SK-N-MC (cell line): Measurements from ENCODE around the gene FOXRED2.

Experiments used
- DNase-seq: peaks from one replicate; pipeline ENCODE4 v3.0.0-alpha.2; 2011; ENCODE audit warnings: low read depth, low spot score
- H3K27ac ChIP-seq: fragments of 200-600 bp; sonication (generic); 2 replicates; pipeline ENCODE4 v1.5.1; 2016; ENCODE audit warnings: mixed run types
- H3K36me3 ChIP-seq: fragments of 200-600 bp; sonication (generic); 2 replicates; pipeline ENCODE4 v1.6.1; 2017; ENCODE audit warnings: antibody characterized with exemption, low read length, mixed read lengths; ENCODE audit not compliant: insufficient read depth
- H3K4me3 ChIP-seq: fragments of 200-600 bp; sonication (generic); 2 replicates; pipeline ENCODE4 v1.5.1; 2016
- H3K9ac ChIP-seq: fragments of 200-600 bp; sonication (generic); 2 replicates; pipeline ENCODE4 v1.8.0; 2017; ENCODE audit warnings: mixed run types, mixed read lengths; ENCODE audit not compliant: insufficient read length
- H3K9me3 ChIP-seq: fragments of 200-600 bp; sonication (generic); 2 replicates; pipeline ENCODE4 v1.6.1; 2017; ENCODE audit warnings: low read depth, mild to moderate bottlenecking, antibody characterized with exemption, low read length, moderate library complexity, mixed read lengths
- EZH2 ChIP-seq: fragments of 200-600 bp; sonication (generic); IDR thresholded peaks from one replicate; pipeline ENCODE4 v1.6.1; 2017; ENCODE audit warnings: antibody characterized with exemption
- FOXP2 ChIP-seq: optimal IDR thresholded peaks from 2 replicates; pipeline ENCODE3; 2011; ENCODE audit warnings: mild to moderate bottlenecking, moderate library complexity; ENCODE audit not compliant: insufficient read depth; ENCODE audit errors: extremely low read length, control extremely low read depth
- POLR2AphosphoS5 ChIP-seq: IDR thresholded peaks from 2 replicates; pipeline ENCODE4 v1.6.1; 2012; ENCODE audit warnings: mild to moderate bottlenecking, low read depth, low read length, borderline replicate concordance

The FOXRED2 gene

DNA sequence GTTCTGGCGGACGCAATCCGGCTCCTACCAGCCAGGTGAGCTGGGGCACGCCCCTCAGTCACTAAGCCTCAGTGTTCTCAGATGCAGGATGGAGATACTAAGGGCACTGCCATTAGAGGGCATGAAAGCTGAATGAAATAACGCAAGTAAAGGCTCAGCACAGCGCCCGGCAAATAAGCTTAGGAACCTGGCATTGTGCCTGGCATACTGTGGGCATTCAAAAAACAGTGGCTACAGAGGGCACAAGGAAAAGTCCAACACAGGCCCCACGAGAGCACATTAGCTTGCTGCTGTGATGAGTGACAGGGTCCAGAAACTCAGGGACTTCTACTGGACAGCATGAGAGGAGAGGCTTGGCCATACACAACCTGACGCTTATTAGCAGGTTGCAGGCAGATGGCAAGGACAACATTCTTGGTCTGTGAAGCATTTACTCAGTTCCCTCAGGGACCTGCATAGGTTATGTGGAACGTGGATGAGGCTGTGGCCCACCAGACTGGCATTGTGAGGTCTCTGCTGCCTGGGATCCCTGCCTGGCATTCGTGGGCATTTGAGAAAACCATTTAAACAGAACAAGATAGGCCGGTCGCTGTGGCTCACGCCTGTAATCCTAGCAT, 37.6 kb downstream of the FOXRED2 start:
- Histone ChIP-seq H3K36me3 (peaks cover 12% of the 10 kb centered on the region; the same call in 1 of the 2 replicates), H3K4me3 (no peak overlapping the region), H3K9me3 (no peaks in the 10 kb centered on the region), H3K27ac (no peak overlapping the region), H3K9ac (no peak overlapping the region)
- no peak for TF ChIP-seq POLR2AphosphoS5
- TF ChIP-seq EZH2: no peak
- no peak for TF ChIP-seq FOXP2
- no peak for DNase-seq

- TF ChIP-seq POLR2AphosphoS5 (no peak), EZH2 (no peak), FOXP2 (no peak)
- Histone ChIP-seq H3K36me3 (peaks cover 5% of the 10 kb centered on the region; the same call in 1 of the 2 replicates), H3K9me3 (no peaks in the 10 kb centered on the region), H3K27ac (no peak overlapping the region), H3K9ac (no peak overlapping the region), H3K4me3 (no peak overlapping the region)
- no peak for DNase-seq
These were observed 38.9 kb downstream of the FOXRED2 start for GRCh38 chr22:36467946-36468345.

DNA sequence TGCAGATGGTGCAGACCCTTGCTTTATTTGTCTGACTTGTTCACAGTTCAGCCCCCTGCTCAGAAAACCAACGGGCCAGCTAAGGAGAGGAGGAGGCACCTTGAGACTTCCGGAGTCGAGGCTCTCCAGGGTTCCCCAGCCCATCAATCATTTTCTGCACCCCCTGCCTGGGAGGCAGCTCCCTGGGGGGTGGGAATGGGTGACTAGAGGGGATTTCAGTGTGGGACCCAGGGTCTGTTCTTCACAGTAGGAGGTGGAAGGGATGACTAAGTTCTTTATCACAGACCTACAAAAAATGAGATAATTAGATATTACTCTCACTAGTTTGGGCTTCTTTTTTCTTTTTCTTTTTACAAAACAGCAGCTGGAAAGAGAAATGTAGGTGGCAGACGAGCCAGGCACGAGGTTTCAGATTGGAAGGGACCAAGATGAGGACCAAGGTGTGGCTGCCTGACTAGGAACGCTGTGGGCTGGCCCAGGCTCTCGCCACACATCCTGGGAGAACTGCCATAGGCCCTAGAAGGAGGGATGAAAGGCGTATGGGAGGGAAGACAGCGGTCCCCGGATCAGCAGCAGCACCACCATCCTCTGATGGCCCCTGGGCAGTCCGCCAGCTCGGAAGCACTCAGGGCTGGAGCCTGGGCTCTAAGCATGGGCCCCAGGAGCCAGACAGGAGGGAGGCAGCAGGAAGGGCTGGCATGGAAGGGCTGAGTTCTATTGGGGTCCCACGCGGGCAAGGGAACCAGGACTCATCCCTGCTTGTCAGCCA, 39.6 kb downstream of the FOXRED2 start:
- DNase-seq: no peak
- H3K36me3 ChIP-seq: peaks cover under 1% of the 10 kb centered on the region; the same call in 1 of the 2 replicates
- no peak overlapping the region for H3K9ac ChIP-seq
- H3K4me3 ChIP-seq: no peak overlapping the region
- peak overlapping the region; percentile 42; the same call in 1 of the 2 replicates for H3K27ac ChIP-seq
- no peak for TF ChIP-seq POLR2AphosphoS5
- TF ChIP-seq EZH2: no peak
- TF ChIP-seq FOXP2: no peak
- no peaks in the 10 kb centered on the region for H3K9me3 ChIP-seq

DNA sequence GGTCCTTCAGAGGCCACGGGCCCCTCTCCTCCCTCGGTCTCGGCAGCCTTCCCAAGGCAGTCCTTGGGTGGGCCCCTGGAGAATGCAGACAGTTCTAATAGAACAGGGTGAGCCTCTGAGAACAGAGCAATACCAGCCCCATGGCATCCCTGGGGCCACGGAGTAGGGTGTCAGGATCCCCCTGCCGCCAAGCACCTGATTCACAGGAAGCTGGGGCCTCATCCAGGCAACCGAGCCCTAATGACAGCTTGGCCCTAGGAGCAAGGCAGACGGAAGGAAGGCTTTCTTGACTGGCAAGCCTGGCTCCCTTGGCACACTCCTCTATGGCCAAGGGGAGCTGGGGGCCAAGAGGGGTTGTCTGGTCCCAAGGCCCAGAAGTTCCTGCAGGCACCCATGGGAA, 40.6 kb downstream of the FOXRED2 start:
- Histone ChIP-seq H3K4me3 (no peak overlapping the region), H3K36me3 (no peaks in the 10 kb centered on the region; the same call in 1 of the 2 replicates), H3K9me3 (no peaks in the 10 kb centered on the region), H3K9ac (no peak overlapping the region), H3K27ac (peak overlapping the region; percentile 51; the same call in 1 of the 2 replicates)
- no peak for DNase-seq
- TF ChIP-seq POLR2AphosphoS5: no peak
- no peak for TF ChIP-seq EZH2
- TF ChIP-seq FOXP2: no peak

- H3K36me3 ChIP-seq: no peaks in the 10 kb centered on the region; the same call in 1 of the 2 replicates
- peak overlapping the region; percentile 51 for H3K27ac ChIP-seq
- no peaks in the 10 kb centered on the region for H3K9me3 ChIP-seq
- H3K9ac ChIP-seq: no peak overlapping the region
- no peak for DNase-seq
- H3K4me3 ChIP-seq: no peak overlapping the region
- TF ChIP-seq FOXP2 (no peak), POLR2AphosphoS5 (no peak), EZH2 (no peak)
These were observed 41.4 kb downstream of the FOXRED2 start for GRCh38 chr22:36465232-36466021.

DNA sequence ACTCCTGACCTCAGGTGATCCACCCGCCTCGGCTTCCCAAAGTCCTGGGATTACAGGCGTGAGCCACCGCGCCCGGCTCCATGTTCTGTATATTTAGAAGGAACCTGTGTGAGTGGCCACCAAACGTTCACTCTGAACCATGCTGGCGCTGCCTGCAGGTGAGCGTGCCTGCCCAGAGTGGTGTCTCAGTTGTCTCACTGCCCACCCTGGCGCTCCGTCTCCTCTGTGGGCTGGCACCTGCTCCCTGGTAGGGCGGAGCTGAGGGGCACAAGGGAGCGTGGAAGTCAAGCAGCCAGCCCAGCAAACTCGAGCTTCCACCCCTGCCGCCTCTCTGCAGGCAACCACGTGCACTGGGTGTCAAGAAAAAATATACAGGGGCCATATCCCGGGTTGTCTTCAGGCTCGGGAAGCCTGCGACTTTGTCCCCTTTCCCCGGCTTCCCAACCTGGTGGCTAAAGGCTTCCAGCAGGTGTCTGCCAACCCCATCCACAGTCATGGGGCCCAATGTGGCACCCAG, 42.1 kb downstream of the FOXRED2 start:
- Histone ChIP-seq H3K36me3 (no peaks in the 10 kb centered on the region; the same call in 1 of the 2 replicates), H3K9me3 (no peaks in the 10 kb centered on the region), H3K27ac (no peak overlapping the region), H3K4me3 (no peak overlapping the region), H3K9ac (no peak overlapping the region)
- no peak for TF ChIP-seq POLR2AphosphoS5
- no peak for TF ChIP-seq FOXP2
- TF ChIP-seq EZH2: no peak
- no peak for DNase-seq

DNA sequence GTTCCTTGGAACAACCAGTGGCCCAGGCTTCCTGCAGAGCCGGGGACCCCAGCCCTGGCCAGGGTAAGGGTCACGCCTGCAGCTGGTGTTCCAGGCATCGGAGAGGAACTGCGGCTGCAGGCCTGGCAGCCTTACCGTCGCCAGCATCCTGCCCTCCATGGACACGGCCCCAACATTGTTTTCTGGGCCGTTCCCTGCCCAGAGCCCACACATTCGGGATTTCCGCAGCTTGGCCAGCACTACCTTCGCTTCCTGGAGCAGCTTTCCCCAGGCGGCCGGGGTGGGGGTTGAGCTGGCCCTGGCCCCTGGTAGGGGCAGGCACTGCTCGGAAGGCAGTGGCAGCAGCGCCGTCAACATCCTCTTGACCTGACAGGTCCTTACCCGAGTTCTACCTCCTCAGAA, 43.1 kb downstream of the FOXRED2 start:
- Histone ChIP-seq H3K4me3 (no peak overlapping the region), H3K36me3 (no peaks in the 10 kb centered on the region; the same call in 1 of the 2 replicates), H3K9ac (no peak overlapping the region), H3K27ac (no peak overlapping the region), H3K9me3 (no peaks in the 10 kb centered on the region)
- DNase-seq: no peak
- TF ChIP-seq POLR2AphosphoS5 (no peak), EZH2 (no peak), FOXP2 (no peak)
